Esophagus muscularis mucosa (tissue), 4 donors: ENCODE measurements around the gene PPP3CA. TPM values are rescaled to one million over a fixed set of nuclear protein-coding genes. Genes with fewer than 3 reads are reported as not detected.
A peak's percentile ranks its signal among the peaks of the same experiment; 100 is the strongest.

Experiments used
- DNase-seq: peaks from one replicate; pipeline ENCODE4 v3.0.0-alpha.2; 2017; ENCODE audit errors: extremely low spot score
- H3K27ac ChIP-seq, 4 donors: fragments of 200-600 bp; sonication (generic); replicated peaks in 1 of 4; 1 replicate in 3 of 4; 2 replicates in 1 of 4; pipeline ENCODE4 v1.5.1; 2016 to 2019; ENCODE audit warnings: mild to moderate bottlenecking in 1 of 4
- H3K27me3 ChIP-seq, 4 donors: fragments of 200-600 bp; sonication (generic); one replicate each; pipeline versions ENCODE4 v1.5.1 to v1.6.0; 2016 to 2019
- H3K36me3 ChIP-seq, 4 donors: fragments of 200-600 bp; sonication (generic); one replicate each; pipeline ENCODE4 v1.5.1; 2016 to 2019
- H3K4me1 ChIP-seq, 4 donors: fragments of 200-600 bp; sonication (generic); one replicate each; pipeline ENCODE4 v1.5.1; 2016 to 2019
- H3K4me3 ChIP-seq, 4 donors: fragments of 200-600 bp; sonication (generic); 1 replicate in 2 of 4; 2 replicates in 2 of 4; pipeline ENCODE4 v1.5.1; 2016 to 2019; ENCODE audit warnings: mild to moderate bottlenecking in 4 of 4, moderate library complexity in 1 of 4
- H3K9me3 ChIP-seq, 4 donors: fragments of 200-600 bp; sonication (generic); 1 replicate in 3 of 4; 2 replicates in 1 of 4; pipeline ENCODE4 v1.5.1; 2016 to 2019
- EP300 ChIP-seq: sonication (generic); formaldehyde crosslinking; IDR thresholded peaks from one replicate; pipeline ENCODE4 v1.6.1; 2017; ENCODE audit warnings: antibody characterized with exemption
- POLR2A ChIP-seq: fragments of 450-650 bp; IDR thresholded peaks from one replicate; pipeline ENCODE4 v1.6.1; 2017; ENCODE audit warnings: antibody characterized with exemption, moderate library complexity, mild to moderate bottlenecking, low read depth
- POLR2AphosphoS5 ChIP-seq, 2 donors: sonication (generic); formaldehyde crosslinking; IDR thresholded peaks; one replicate each; pipeline ENCODE4 v1.6.1; 2017; ENCODE audit warnings: antibody characterized with exemption in 2 of 2
- WGBS: methylation state at CpG from one replicate; pipeline ENCODE4 v1.1.5; 2018; 5-methylcytosine and 5-hydroxymethylcytosine counted together
- intact Hi-C: fragments of 100-400 bp; cut with DNase I; formaldehyde crosslinking; loops from one replicate; pipeline ENCODE4 v1.15.1; 2023
- total RNA-seq, 4 donors: library from RNA; depleted of rRNA; stranded (reverse); fragments of >200 nt; gene quantifications; one replicate each; pipeline versions ENCODE4 v1.1.0 to v1.2.1, GENCODE V29; 2016
- TF ChIP-seq, protein P1 (sequence below), 3 experiments: fragments of 200-600 bp in 2 of 3; fragments of 450-650 bp in 1 of 3; sonication (generic) in 2 of 3; IDR thresholded peaks; one replicate each; pipeline ENCODE4 v1.5.1; 2017 to 2019; ENCODE audit warnings: antibody characterized with exemption in 3 of 3, mild to moderate bottlenecking in 2 of 3, moderate library complexity in 1 of 3

Gene PPP3CA
- total RNA-seq, 4 donors from 2014 or later, result 21.3 to 31.6 (median 23.3) TPM

DNA sequence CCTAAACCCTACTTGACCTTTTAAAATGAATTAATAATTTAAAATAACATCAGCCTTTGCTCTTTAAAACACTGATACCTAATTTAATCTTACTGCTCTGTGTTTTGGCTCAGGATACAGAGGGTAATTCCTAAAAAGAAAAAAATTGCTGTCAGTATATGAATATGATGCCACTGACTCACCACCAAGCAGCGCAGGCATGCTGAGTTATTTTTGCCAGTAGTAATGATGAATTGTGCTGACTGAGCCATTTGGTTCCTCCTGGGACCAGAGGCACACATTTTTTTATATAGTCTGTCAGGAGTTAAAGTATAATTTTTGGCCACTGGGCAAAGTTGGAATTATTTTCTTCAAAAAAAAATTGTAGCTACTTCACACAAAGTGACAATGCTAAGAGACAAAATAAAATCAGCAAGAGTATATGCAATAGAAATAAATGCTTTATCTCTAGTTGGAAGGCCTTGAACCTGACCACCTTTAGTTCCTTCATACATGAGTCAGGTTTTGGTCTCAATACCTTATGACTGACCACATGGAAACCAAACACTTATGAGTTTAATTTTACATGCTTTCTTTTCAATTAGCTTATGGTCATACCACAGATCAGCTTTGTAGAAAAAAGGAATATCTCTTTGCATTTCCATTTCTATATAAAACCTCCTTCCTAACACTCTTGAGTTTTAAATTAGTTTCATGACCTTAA is 115.1 kb downstream of the PPP3CA start:
- Histone ChIP-seq H3K4me1 (peaks cover 0 to 25% (median 24%) of the 10 kb centered on the region in 4 donors), H3K36me3 (no peaks in the 10 kb centered on the region), H3K4me3 (no peak overlapping the region), H3K27me3 (no peaks in the 10 kb centered on the region), H3K27ac (no peak overlapping the region), H3K9me3 (no peaks in the 10 kb centered on the region)
- no peak for DNase-seq
- TF ChIP-seq POLR2AphosphoS5 (IDR thresholded peaks at IDR 0.05), result no peak
- TF ChIP-seq, protein P1, sequence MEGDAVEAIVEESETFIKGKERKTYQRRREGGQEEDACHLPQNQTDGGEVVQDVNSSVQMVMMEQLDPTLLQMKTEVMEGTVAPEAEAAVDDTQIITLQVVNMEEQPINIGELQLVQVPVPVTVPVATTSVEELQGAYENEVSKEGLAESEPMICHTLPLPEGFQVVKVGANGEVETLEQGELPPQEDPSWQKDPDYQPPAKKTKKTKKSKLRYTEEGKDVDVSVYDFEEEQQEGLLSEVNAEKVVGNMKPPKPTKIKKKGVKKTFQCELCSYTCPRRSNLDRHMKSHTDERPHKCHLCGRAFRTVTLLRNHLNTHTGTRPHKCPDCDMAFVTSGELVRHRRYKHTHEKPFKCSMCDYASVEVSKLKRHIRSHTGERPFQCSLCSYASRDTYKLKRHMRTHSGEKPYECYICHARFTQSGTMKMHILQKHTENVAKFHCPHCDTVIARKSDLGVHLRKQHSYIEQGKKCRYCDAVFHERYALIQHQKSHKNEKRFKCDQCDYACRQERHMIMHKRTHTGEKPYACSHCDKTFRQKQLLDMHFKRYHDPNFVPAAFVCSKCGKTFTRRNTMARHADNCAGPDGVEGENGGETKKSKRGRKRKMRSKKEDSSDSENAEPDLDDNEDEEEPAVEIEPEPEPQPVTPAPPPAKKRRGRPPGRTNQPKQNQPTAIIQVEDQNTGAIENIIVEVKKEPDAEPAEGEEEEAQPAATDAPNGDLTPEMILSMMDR (IDR thresholded peaks at IDR 0.05), result peak in 1 of 3 experiments; percentile 17
- 19% methylated on average over 1 of the region's 1 CpG for WGBS
- intact Hi-C loops, result no loop called here

DNA sequence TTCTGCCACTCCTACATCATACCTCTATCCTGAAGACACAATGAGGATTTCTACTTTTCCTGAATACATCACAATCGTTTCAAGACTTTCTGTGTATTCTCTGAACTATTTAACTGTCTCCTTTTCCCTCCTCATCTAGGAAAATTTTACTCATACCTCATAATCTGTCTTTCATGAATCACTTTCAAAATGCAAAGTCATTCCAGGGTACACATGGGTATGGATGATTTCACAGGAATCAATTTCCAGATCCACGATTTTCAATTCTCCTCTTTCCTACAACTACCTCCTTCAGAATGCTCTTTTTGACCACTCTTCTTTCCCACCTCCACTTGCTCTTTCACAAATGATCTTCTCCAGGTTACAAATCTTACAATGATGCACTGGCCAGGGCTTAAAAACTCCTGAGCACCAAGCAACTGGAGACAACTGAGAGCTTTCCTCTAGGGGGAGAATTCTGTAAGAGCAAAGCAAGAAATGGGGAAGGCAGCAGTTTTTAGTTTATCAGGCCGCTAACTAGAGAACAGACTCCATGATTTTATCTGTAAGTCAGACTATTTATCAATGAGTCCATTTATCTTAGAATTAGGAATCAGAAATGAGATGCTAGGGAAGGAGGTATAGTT is 116.4 kb downstream of the PPP3CA start:
- H3K27me3 ChIP-seq, result no peaks in the 10 kb centered on the region
- intact Hi-C loops, result no loop called here
- 75% methylated on average over 3 of the region's 3 CpGs for WGBS
- peaks cover 0 to 18% (median 17%) of the 10 kb centered on the region in 4 donors for H3K4me1 ChIP-seq
- H3K27ac ChIP-seq, result no peak overlapping the region
- DNase-seq, result no peak
- H3K4me3 ChIP-seq, result no peak overlapping the region
- H3K36me3 ChIP-seq, result no peaks in the 10 kb centered on the region
- no peaks in the 10 kb centered on the region for H3K9me3 ChIP-seq
- TF ChIP-seq POLR2AphosphoS5 (IDR thresholded peaks at IDR 0.05), result no peak
- TF ChIP-seq, protein P1 (IDR thresholded peaks at IDR 0.05), result no peak
- no peak for TF ChIP-seq POLR2A
- TF ChIP-seq EP300, result no peak

DNA sequence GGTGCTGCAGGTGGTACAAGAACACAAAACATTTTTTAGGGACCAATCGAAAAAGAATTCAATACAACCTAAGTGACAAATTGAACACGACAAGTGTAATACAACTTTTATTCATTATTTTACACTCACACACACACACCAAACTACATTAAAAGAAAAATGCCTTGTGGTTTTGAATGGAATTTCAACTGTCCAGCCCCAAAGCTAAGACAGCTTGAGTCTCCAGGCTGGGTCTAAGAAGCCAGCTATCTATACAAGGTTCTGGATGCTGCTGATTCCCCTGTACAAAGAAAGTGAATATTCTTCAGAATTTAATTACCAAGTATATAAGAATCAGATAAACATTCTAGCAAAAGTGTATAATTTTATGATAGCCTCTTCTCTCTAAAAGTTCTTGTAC is 118.2 kb downstream of the PPP3CA start:
- no peak for DNase-seq
- no peaks in the 10 kb centered on the region for H3K36me3 ChIP-seq
- H3K27me3 ChIP-seq, result no peaks in the 10 kb centered on the region
- H3K27ac ChIP-seq, result no peak overlapping the region
- H3K4me3 ChIP-seq, result no peak overlapping the region
- 96% methylated on average over 2 of the region's 2 CpGs for WGBS
- H3K9me3 ChIP-seq, result no peaks in the 10 kb centered on the region
- no peak for TF ChIP-seq POLR2AphosphoS5 (IDR thresholded peaks at IDR 0.05)
- no peak for TF ChIP-seq POLR2A
- TF ChIP-seq, protein P1 (IDR thresholded peaks at IDR 0.05), result no peak
- no peak for TF ChIP-seq EP300
- intact Hi-C loops, result loop anchor here (5.0 kb wide), 1 partner anchor 118 kb away; the partner anchor contains the start of gene PPP3CA
- H3K4me1 ChIP-seq, result peaks cover 0 to 25% (median 24%) of the 10 kb centered on the region in 4 donors

- no peak overlapping the region for H3K4me3 ChIP-seq
- peaks cover 0 to 38% (median 30%) of the 10 kb centered on the region in 4 donors for H3K4me1 ChIP-seq
- intact Hi-C loops, result loop anchor here (5.0 kb wide), 1 partner anchor 120 kb away; the partner anchor contains the start of gene PPP3CA
- TF ChIP-seq EP300, result no peak
- no peak for TF ChIP-seq POLR2A
- TF ChIP-seq POLR2AphosphoS5 (IDR thresholded peaks at IDR 0.05), result no peak
- TF ChIP-seq, protein P1 (IDR thresholded peaks at IDR 0.05), result no peak
- H3K36me3 ChIP-seq, result no peaks in the 10 kb centered on the region
- H3K27me3 ChIP-seq, result no peaks in the 10 kb centered on the region
- DNase-seq, result no peak
- H3K27ac ChIP-seq, result no peak overlapping the region
- H3K9me3 ChIP-seq, result no peaks in the 10 kb centered on the region
These were observed 119.6 kb downstream of the PPP3CA start for GRCh38 chr4:101227715-101228114.
